Keratinocyte (primary cell): ENCODE measurements around the gene TRAF7. TPM values are rescaled to one million over a fixed set of nuclear protein-coding genes. Genes with fewer than 3 reads are reported as not detected.
"Not testable (repeated sequence)": the region's sequence is repeated elsewhere in the genome, so short reads cannot be mapped to it uniquely, and the experiment has no call there.

Experiments used
- DNase-seq: peaks from one replicate; pipeline ENCODE4 v3.0.0-alpha.2; 2011; ENCODE audit warnings: low read depth, missing footprints, low spot score
- FAIRE-seq: peaks from 2 replicates; lab custom pipeline; 2011; peaks lifted over from hg19 to GRCh38; lab: Jason Lieb, UNC
- H2AFZ ChIP-seq: 2 replicates; pipeline ENCODE4 v1.6.0; 2012; ENCODE audit warnings: low read length, control low read depth, inconsistent platforms; ENCODE audit not compliant: control insufficient read depth
- H3K27ac ChIP-seq: 2 replicates; pipeline ENCODE4 v1.5.1; 2011; ENCODE audit warnings: low read length; ENCODE audit not compliant: control insufficient read depth, insufficient read depth
- H3K27me3 ChIP-seq: 3 replicates; pipeline ENCODE4 v1.6.0; 2011; ENCODE audit warnings: low read length; ENCODE audit not compliant: control insufficient read depth, insufficient read depth; ENCODE audit errors: extremely low read depth
- H3K36me3 ChIP-seq, 2 experiments: 2 replicates in 1 of 2; 3 replicates in 1 of 2; pipeline ENCODE4 v1.5.1; 2011; ENCODE audit warnings: low read length in 2 of 2, mild to moderate bottlenecking in 1 of 2; ENCODE audit not compliant: control insufficient read depth in 2 of 2, insufficient read depth in 2 of 2; ENCODE audit errors: extremely low read depth in 1 of 2
- H3K4me1 ChIP-seq: 3 replicates; pipeline ENCODE4 v1.5.1; 2011; ENCODE audit warnings: low read length; ENCODE audit not compliant: control insufficient read depth, insufficient read depth; ENCODE audit errors: extremely low read depth
- H3K4me2 ChIP-seq: 3 replicates; pipeline ENCODE4 v1.6.0; 2011; ENCODE audit warnings: low read depth, low read length; ENCODE audit not compliant: control insufficient read depth, insufficient read depth; ENCODE audit errors: extremely low read depth
- H3K4me3 ChIP-seq, 3 experiments: fragments of 200-600 bp in 1 of 3; sonication (generic) in 1 of 3; 2 replicates in 2 of 3; 3 replicates in 1 of 3; pipeline ENCODE4 v1.5.1; 2011 to 2016; ENCODE audit warnings: low read length in 3 of 3, mild to moderate bottlenecking in 3 of 3, control low read depth in 2 of 3, inconsistent platforms in 1 of 3, low read depth in 1 of 3, mixed read lengths in 1 of 3, mixed run types in 1 of 3, moderate library complexity in 1 of 3; ENCODE audit not compliant: control insufficient read depth in 2 of 3, insufficient read depth in 2 of 3; ENCODE audit errors: extremely low read depth in 1 of 3
- H3K79me2 ChIP-seq: 2 replicates; pipeline ENCODE4 v1.6.0; 2012; ENCODE audit warnings: low read length; ENCODE audit not compliant: control insufficient read depth, insufficient read depth
- H3K9ac ChIP-seq: 3 replicates; pipeline ENCODE4 v1.6.0; 2011; ENCODE audit warnings: low read length; ENCODE audit not compliant: control insufficient read depth, insufficient read depth; ENCODE audit errors: extremely low read depth
- H3K9me1 ChIP-seq: 3 replicates; pipeline ENCODE4 v1.6.0; 2011; ENCODE audit warnings: low read length; ENCODE audit not compliant: control insufficient read depth, insufficient read depth; ENCODE audit errors: extremely low read depth
- H3K9me3 ChIP-seq: 2 replicates; pipeline ENCODE4 v1.5.1; 2012; ENCODE audit warnings: low read depth, low read length; ENCODE audit not compliant: control insufficient read depth
- H4K20me1 ChIP-seq: 3 replicates; pipeline ENCODE4 v1.6.0; 2011; ENCODE audit warnings: low read length; ENCODE audit not compliant: control insufficient read depth, insufficient read depth; ENCODE audit errors: extremely low read depth
- dilution Hi-C: fragments of 300-500 bp; cut with MboI; formaldehyde crosslinking; loops from one replicate; pipeline ENCODE4 v1.7.0; 2020; ENCODE audit warnings: low sequenced_read_pairs; ENCODE audit not compliant: extremely low pct_ligation_motif_present
- polyA plus RNA-seq, 5 experiments: library from polyadenylated mRNA; depleted of rRNA in 3 of 5; stranded (reverse) in 3 of 5; stranded (forward) in 1 of 5; unstranded in 1 of 5; fragments of >200 nt; gene quantifications; 1 replicate in 1 of 5; 2 replicates in 3 of 5; 3 replicates in 1 of 5; pipeline versions ENCODE4 v1.2.1 to v1.2.3, GENCODE V29; 2011 to 2012; ENCODE audit warnings: missing spikeins in 2 of 5, low read depth in 1 of 5, low replicate concordance in 1 of 5

The TRAF7 gene
- polyA plus RNA-seq, 1 donor (not counting 4 experiments of a cell fraction or from before 2014, with no cell fraction given), result 38.4 TPM

DNA sequence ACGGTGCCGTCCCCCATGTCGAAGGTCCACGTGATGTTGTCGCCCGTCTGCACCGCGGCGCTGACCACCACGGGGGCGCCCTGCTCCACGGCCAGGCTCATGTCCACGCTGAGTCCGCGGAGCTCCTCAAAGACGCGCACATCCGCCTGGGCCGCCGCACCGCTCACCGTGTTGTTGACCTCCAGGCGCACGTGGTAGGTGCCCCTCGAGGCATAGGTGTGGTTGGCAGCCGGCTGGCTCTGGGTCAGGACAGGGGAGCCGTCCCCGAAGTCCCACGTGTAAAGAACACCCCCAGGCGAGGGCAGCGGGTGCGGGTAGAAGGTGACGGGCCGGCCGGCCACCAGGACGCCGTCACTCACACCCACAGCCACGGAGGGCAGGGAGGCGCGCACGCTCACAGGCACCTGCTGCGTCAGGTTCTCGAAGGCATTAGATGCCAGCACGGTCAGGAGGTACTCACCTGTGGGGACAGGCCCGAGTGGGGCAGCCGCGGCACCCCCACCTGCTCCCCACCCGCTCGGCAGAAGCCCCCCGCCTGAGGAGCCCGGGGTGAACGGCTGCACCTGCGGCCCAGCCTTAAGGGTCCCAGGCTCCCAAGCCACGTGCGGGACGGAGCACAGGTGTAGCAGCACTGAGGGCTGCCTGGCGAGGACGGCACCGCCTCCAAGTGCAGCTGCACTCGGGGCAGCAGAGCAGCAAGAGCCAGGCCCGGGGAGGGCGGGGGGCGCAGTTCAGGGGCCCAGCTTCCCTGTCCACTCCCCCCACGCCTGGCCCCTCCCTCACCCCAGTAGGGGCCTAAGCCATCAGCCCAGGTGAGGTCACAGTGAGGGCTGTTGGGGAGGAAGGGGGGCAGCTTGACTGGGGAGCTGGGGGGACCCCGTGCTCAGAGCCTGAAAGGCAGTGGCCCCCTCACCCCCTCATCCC is 43.9 kb upstream of the TRAF7 start:
- FAIRE-seq, result not testable (repeated sequence)

DNA sequence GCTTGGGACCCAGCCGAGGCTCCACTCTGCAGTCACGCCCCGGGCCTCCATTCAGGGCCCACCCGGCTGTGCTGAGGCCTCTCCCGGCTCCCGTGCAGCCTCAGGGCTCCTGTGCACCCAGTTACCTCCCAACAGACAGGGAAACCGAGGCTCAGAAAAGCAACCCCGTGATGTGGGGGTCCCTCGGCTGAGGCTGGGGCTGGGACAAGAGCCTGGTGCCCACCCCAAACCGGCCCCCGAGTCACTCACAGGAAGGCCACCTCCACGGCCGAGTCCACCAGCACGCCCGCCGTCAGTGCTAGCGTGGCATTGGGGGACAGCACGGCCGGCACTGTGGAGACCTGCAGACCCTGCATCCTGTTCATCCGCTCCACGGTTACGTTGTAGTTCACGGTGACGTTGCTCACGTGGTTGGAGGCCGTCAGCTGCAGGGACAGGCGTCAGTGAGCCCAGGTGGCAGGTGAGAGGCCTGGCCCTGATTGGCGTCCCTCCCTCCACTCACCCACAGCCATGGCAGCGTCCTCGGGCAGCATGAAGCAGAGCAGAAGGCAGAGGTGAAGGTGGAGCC is 43.0 kb upstream of the TRAF7 start:
- not testable (repeated sequence) for FAIRE-seq

More for the DNA sequence above, 43.9 kb upstream of the TRAF7 start:
- H4K20me1 ChIP-seq, dilution Hi-C loops, H3K4me3 ChIP-seq, H3K9me1 ChIP-seq, H3K4me2 ChIP-seq, H3K4me1 ChIP-seq, H3K27me3 ChIP-seq, H3K9ac ChIP-seq, H2AFZ ChIP-seq, H3K27ac ChIP-seq, H3K9me3 ChIP-seq, H3K36me3 ChIP-seq, H3K79me2 ChIP-seq, DNase-seq: not testable (repeated sequence)

DNA sequence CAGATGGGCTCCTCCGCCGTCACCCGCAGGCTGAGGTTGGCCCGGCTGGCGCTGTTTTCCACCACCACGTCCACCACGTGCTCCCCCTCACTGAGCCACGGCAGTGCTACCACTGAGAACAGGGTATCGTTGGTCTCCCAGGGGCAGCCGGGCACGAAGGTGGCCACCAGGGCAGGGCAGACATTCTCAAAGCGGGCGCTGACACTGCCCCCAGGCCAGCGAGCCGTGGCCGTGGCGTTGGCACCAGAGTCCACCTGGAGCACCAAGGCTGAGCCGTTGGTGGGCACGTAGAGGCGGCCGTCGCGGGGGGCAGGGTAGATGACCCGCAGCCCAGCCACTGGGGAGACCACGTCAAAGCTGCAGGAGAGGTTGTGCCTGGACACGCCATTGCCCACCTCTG is 41.4 kb upstream of the TRAF7 start:
- H3K27me3 ChIP-seq, H2AFZ ChIP-seq, H3K9me1 ChIP-seq, H3K4me1 ChIP-seq, dilution Hi-C loops, H3K4me3 ChIP-seq, DNase-seq, H3K36me3 ChIP-seq, H3K27ac ChIP-seq, H3K9me3 ChIP-seq, H3K79me2 ChIP-seq, H3K9ac ChIP-seq, H3K4me2 ChIP-seq, FAIRE-seq, H4K20me1 ChIP-seq: not testable (repeated sequence)

More for the DNA sequence above, 43.0 kb upstream of the TRAF7 start:
- dilution Hi-C loops, H3K9ac ChIP-seq, H4K20me1 ChIP-seq, H3K79me2 ChIP-seq, H3K9me3 ChIP-seq, H3K4me3 ChIP-seq, H3K4me2 ChIP-seq, H3K27me3 ChIP-seq, H3K27ac ChIP-seq, DNase-seq, H2AFZ ChIP-seq, H3K9me1 ChIP-seq, H3K36me3 ChIP-seq, H3K4me1 ChIP-seq: not testable (repeated sequence)

GRCh38 chr16:2114885-2115590 is 40.5 kb upstream of the TRAF7 start:
- H3K9ac ChIP-seq, FAIRE-seq, dilution Hi-C loops: not testable (repeated sequence)

More at GRCh38 chr16:2114885-2115590, 40.5 kb upstream of the TRAF7 start:
- not testable (repeated sequence) for H3K27ac ChIP-seq, H3K9me1 ChIP-seq, H3K4me2 ChIP-seq, H3K4me1 ChIP-seq, DNase-seq, H3K36me3 ChIP-seq, H3K27me3 ChIP-seq, H2AFZ ChIP-seq, H3K79me2 ChIP-seq, H3K4me3 ChIP-seq, H3K9me3 ChIP-seq, H4K20me1 ChIP-seq
